Chondrocyte (in vitro differentiated cells): Measurements from ENCODE around the gene IL36B. TPM values are rescaled to one million over a fixed set of nuclear protein-coding genes. Genes with fewer than 3 reads are reported as not detected.

Experiments
- DNase-seq: peaks from one replicate; pipeline ENCODE4 v3.0.0; 2021; ENCODE audit warnings: mixed read lengths, low spot score
- H3K27ac Mint-ChIP-seq: one replicate; pipeline ENCODE4 v1.8.0; 2021; ENCODE audit warnings: mild to moderate bottlenecking, moderate library complexity, mixed read lengths; ENCODE audit not compliant: unreplicated experiment
- H3K27me3 Mint-ChIP-seq: 2 replicates; pipeline ENCODE4 v1.8.0; 2021; ENCODE audit warnings: low read depth, mixed read lengths
- H3K36me3 Mint-ChIP-seq: 2 replicates; pipeline ENCODE4 v1.8.0; 2021; ENCODE audit warnings: low read depth, mixed read lengths
- H3K4me1 Mint-ChIP-seq: 2 replicates; pipeline ENCODE4 v1.8.0; 2021; ENCODE audit warnings: low read depth, mild to moderate bottlenecking, mixed read lengths
- H3K4me3 Mint-ChIP-seq: one replicate; pipeline ENCODE4 v1.8.0; 2021; ENCODE audit warnings: mild to moderate bottlenecking, moderate library complexity, mixed read lengths; ENCODE audit not compliant: unreplicated experiment
- H3K9me3 Mint-ChIP-seq: 2 replicates; pipeline ENCODE4 v1.8.0; 2021; ENCODE audit warnings: low read depth, mixed read lengths
- CTCF ChIP-seq: fragments of 200-600 bp; sonication (generic); IDR thresholded peaks from 2 replicates; pipeline ENCODE4 v1.5.0; 2021; ENCODE audit warnings: antibody characterized with exemption, mild to moderate bottlenecking, moderate library complexity
- total RNA-seq: library from RNA; stranded (reverse); gene quantifications from 3 replicates; pipeline ENCODE4 v1.2.1, GENCODE V29; 2021

Gene IL36B
- total RNA-seq, 1 donor from 2014 or later, result not detected

GRCh38 chr2:113050921-113051895 lies 1.5 kb downstream of the IL36B start:
- DNase-seq, result no peak
- Mint-ChIP-seq H3K27me3 (peaks cover 38% of the 10 kb centered on the region), H3K4me1 (no peaks in the 10 kb centered on the region), H3K27ac (no peak overlapping the region), H3K4me3 (no peak overlapping the region), H3K36me3 (no peaks in the 10 kb centered on the region), H3K9me3 (peaks cover 23% of the 10 kb centered on the region)
- no peak for TF ChIP-seq CTCF

- no peak overlapping the region for H3K4me3 Mint-ChIP-seq
- H3K36me3 Mint-ChIP-seq, result no peaks in the 10 kb centered on the region
- no peak overlapping the region for H3K27ac Mint-ChIP-seq
- H3K4me1 Mint-ChIP-seq, result no peaks in the 10 kb centered on the region
- no peak for DNase-seq
- peaks cover 38% of the 10 kb centered on the region for H3K27me3 Mint-ChIP-seq
- H3K9me3 Mint-ChIP-seq, result peaks cover 8% of the 10 kb centered on the region
- TF ChIP-seq CTCF, result no peak
These were observed 6.2 kb downstream of the IL36B start for GRCh38 chr2:113046465-113046864.

- peaks cover 5% of the 10 kb centered on the region for H3K9me3 Mint-ChIP-seq
These were observed 10.8 kb downstream of the IL36B start for GRCh38 chr2:113041871-113042270.

GRCh38 chr2:113039719-113040118 lies 12.9 kb downstream of the IL36B start:
- no peak for TF ChIP-seq CTCF
- H3K4me3 Mint-ChIP-seq, result no peak overlapping the region
- H3K27me3 Mint-ChIP-seq, result peaks cover 44% of the 10 kb centered on the region
- DNase-seq, result no peak
- no peaks in the 10 kb centered on the region for H3K36me3 Mint-ChIP-seq
- peaks cover 5% of the 10 kb centered on the region for H3K9me3 Mint-ChIP-seq
- H3K4me1 Mint-ChIP-seq, result no peaks in the 10 kb centered on the region
- no peak overlapping the region for H3K27ac Mint-ChIP-seq

More at GRCh38 chr2:113041871-113042270, 10.8 kb downstream of the IL36B start:
- no peaks in the 10 kb centered on the region for H3K36me3 Mint-ChIP-seq
- peaks cover 46% of the 10 kb centered on the region for H3K27me3 Mint-ChIP-seq
- DNase-seq, result no peak
- H3K4me1 Mint-ChIP-seq, result no peaks in the 10 kb centered on the region
- TF ChIP-seq CTCF, result no peak
- no peak overlapping the region for H3K27ac Mint-ChIP-seq
- H3K4me3 Mint-ChIP-seq, result no peak overlapping the region

DNA sequence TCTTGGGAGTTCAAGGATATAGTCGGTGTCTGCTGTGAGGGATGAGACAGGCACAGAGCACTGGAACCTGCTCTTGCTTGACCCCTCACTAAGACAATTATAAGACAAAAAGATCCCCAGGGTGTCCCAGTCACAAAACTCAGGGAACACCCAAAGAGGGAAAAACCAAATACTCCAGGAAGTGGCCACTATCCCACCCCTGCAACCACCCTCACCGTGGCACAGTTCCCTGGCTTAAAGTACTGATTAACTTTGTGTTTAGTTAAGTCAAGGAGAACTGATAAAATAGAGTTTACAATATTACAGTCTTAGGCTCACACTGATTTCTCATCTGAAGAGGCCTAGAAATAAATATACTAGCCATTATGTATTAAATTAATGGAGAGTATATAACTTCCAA lies 13.5 kb downstream of the IL36B start:
- Mint-ChIP-seq H3K27ac (no peak overlapping the region), H3K4me1 (no peaks in the 10 kb centered on the region), H3K9me3 (peaks cover 5% of the 10 kb centered on the region), H3K4me3 (no peak overlapping the region), H3K27me3 (peaks cover 46% of the 10 kb centered on the region), H3K36me3 (no peaks in the 10 kb centered on the region)
- TF ChIP-seq CTCF, result no peak
- DNase-seq, result no peak
